Tibial nerve (tissue), 4 donors: ENCODE data around the gene NLRP7.
"Not testable (repeated sequence)": the region's sequence is repeated elsewhere in the genome, so short reads cannot be mapped to it uniquely, and the experiment has no call there.

Experiments used
- CTCF ChIP-seq, 5 experiments: fragments of 200-600 bp in 3 of 5; fragments of 450-650 bp in 2 of 5; sonication (generic) in 3 of 5; IDR thresholded peaks; one replicate each; pipeline ENCODE4 v1.5.1; 2016 to 2019; ENCODE audit warnings: antibody characterized with exemption in 5 of 5, mild to moderate bottlenecking in 3 of 5, moderate library complexity in 2 of 5
- EP300 ChIP-seq, 2 donors: sonication (generic); formaldehyde crosslinking; IDR thresholded peaks; one replicate each; pipeline ENCODE4 v1.6.1; 2017; ENCODE audit warnings: antibody characterized with exemption in 2 of 2, mild to moderate bottlenecking in 1 of 2

- TF ChIP-seq CTCF, EP300 (IDR thresholded peaks at IDR 0.05): not testable (repeated sequence)
These were observed 6.0 kb upstream of the NLRP7 start for GRCh38 chr19:54953345-54953713.
